CD4-positive, alpha-beta T cell treated with Interleukin-4 for 1 hour (primary cell): Measurements from ENCODE around the gene SLC10A7.

ENCODE experiments used
- DNase-seq, 2 donors: peaks; one replicate each; pipeline ENCODE4 v3.0.0-alpha.2; 2020 to 2022

The SLC10A7 gene

DNA sequence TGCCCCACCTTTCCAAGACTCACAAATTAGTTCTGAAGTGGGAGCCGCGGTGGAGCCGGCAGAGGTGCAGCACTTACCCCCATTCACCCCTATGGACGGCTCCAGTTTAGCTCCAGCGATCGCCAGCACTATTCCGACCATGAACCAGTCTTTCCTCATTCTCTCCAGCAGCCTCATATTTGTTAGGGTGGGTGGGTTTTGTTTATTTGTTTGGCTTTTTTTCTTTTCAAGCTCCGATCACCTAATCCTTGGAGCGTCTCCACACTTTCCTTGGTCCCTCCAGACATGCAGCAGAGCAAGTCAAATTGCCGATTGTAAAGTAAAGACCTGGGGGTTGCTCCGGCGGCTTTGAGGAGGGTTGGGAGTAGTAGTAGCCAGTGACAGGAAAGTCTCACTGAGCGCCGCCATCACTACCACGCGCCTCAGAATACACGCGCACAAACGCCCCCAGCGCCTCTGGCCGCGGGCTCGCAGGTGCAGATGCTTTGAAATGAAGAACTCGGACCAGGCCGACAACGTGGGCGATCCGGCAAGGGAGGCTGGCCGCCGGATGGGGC is at the start of gene SLC10A7:
SLC10A7 (minus strand) TSS at position 400 of the 557 bp plus-strand sequence; CDS start at position 177, 223 bp downstream.
- DNase-seq = peak; percentile 68 to 72

- no peak for DNase-seq
Observed at GRCh38 chr4:146567396-146567795, 45.7 kb upstream of the SLC10A7 start.

DNA sequence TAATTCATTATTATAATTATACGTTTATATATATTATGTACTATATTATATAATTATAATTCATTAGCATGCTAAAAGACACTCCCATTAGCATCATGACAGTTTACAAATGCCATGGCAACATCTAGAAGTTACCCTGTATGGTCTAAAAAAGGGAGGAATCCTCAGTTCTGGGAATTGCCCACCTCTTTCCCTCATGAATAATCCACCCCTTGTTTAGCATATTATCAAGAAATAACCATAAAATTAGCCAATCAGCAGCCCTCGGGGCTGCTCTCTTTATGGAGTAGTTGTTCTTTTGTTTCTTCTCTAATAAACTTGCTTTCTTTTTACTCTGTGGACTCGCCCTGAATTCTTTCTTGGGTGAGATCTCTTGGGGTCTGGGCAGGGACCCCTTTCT is 42.8 kb upstream of the SLC10A7 start:
- DNase-seq = no peak

- no peak for DNase-seq
Observed at GRCh38 chr4:146550161-146550560, 28.4 kb upstream of the SLC10A7 start.

- DNase-seq = no peak
Observed at GRCh38 chr4:146548443-146548842, 26.7 kb upstream of the SLC10A7 start.

DNA sequence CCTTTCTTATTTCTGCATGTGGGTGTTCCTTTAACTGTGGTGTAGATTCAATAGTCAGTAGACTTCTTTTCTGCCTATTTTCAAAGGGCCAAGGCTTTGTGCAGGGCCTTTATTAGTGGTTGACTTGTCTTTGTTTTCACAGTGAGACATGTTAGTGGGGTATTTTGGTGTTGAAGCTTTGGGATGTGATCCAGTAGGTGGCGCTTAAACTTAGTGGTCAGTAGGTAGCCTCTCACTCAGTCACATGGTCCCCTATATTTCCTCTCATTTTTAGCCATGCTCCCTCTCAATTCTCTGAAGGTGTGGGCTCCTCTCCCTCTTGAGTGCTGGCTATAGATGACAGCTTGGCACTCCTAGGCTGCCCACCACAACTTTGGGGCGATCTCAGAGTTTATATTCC is 23.4 kb upstream of the SLC10A7 start:
- no peak for DNase-seq

GRCh38 chr4:146534178-146534577 is 12.4 kb upstream of the SLC10A7 start:
- DNase-seq = no peak

GRCh38 chr4:146525754-146526153 is 4.0 kb upstream of the SLC10A7 start:
- no peak for DNase-seq

- no peak for DNase-seq
Observed at GRCh38 chr4:146524663-146525062, 2.9 kb upstream of the SLC10A7 start.

DNA sequence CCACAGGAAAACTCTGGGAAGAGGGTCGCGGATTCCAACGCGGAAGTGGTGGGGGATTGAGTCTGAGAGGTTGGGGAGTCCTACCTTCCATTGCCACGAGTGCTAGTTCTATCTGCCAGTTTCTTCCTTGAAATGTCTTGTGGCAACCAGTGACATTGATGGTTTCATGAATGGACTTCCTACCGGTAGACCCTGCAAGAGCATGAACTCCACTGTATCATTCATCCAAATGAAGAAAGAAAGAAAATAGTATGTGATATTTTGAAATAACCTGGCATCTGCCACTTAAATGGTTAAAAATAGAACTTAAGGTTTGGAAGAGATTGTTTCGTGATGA is 1.1 kb upstream of the SLC10A7 start:
- DNase-seq = peak in 1 of 2 donors; percentile 38

DNA sequence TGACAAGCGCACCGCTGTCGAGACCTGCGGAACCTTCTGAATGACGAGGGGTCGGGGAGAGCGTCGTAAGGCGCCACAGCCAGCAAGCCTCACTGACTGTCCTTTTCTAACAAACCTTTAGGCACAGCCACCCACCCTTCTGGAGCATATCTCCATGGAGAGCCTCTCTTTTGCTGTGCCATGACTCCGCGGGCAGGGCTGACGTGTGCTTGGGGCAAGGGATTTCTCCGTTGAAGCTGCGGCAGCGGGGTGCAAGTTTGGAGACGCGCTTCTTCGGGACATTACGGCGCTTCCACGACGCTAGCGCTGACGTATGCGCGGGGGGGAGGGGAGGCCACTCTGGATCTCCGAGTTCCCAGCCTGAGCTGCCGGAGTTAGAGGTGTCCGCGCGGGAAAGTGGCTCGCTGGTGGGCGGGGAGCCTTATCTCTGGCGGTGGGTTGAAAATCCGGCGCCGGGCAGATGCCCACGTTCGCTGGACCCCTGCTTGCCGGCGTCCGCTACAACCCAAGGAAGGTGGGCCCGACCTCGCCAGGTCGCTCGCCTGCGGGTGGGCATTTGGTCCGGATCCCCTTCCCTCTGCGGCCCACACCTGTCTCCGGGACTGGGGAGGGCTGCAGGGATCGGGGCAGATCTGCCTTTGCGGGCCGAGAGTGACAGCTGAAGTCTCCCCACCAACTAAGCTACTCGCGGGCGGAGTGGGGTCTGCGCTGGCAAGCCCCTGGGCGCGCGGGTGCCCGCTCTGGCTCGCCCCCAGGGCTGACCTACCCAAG is 543 bp upstream of the SLC10A7 start:
- DNase-seq = peak; percentile 85 to 86

- DNase-seq = peak; percentile 30 to 45
Observed at GRCh38 chr4:146520896-146521540, 722 bp downstream of the SLC10A7 start.

GRCh38 chr4:146514651-146515357 is 6.9 kb downstream of the SLC10A7 start:
- DNase-seq = no peak

- DNase-seq = no peak
Observed at GRCh38 chr4:146513548-146513947, 8.2 kb downstream of the SLC10A7 start.

GRCh38 chr4:146511381-146511780 is 10.4 kb downstream of the SLC10A7 start:
- DNase-seq = no peak

GRCh38 chr4:146510942-146511341 is 10.8 kb downstream of the SLC10A7 start:
- DNase-seq = no peak

- no peak for DNase-seq
Observed at GRCh38 chr4:146508229-146508939, 13.4 kb downstream of the SLC10A7 start.

GRCh38 chr4:146507632-146508031 is 14.1 kb downstream of the SLC10A7 start:
- DNase-seq = no peak

DNA sequence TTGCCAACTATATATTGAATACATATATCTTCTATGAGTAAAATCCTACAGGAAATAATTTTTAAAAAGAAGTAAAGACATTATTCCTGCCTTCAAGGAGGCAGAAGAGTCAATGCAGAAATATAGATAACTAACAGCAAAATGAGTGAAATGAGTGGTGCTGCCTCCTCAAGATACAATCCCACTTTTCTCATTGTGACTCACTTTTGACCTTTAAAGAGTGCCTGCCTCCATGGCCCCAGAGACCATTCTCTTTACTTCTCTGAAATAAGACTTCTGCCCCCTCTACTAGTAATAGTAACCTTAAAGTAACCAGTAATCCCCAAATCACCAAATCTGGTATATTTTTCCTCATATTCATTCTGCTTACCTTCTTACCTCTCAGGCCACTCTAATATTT is 15.5 kb downstream of the SLC10A7 start:
- no peak for DNase-seq

DNA sequence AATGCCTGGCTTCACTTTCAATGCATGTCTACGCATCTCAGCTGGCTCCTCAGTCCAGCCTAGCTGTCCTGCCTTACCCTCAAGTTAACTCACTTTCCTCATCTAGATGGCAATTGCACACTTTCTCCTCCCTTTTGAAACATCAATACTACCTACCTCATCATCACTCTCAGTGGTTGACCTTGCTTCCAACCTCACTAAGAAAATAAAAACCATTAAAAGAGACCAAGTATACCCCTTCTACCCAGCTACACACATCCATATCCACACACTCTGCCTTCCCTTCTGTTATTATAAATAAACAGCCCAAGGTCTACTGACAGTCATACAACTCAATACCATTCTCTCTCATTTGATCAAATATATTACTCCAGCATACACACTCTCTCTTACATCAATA is 21.5 kb downstream of the SLC10A7 start:
- no peak for DNase-seq

DNA sequence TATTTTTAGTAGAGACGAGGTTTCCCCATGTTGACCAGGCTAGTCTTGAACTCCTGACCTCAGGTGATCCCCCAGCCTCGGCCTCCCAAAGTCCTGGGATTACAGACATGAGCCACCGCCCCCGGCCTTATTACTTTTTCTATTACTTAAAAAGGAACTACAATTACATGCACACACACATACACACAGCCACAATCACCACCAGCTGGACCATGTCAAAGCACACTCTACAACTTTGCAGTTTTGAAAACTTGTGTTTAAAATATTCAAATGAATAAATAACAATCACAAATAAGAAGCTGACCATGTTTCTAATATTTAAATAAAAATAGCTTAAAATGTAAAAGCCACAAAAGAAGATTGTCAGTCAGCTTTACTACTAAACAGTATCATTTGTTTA is 23.4 kb downstream of the SLC10A7 start:
- DNase-seq = no peak

DNA sequence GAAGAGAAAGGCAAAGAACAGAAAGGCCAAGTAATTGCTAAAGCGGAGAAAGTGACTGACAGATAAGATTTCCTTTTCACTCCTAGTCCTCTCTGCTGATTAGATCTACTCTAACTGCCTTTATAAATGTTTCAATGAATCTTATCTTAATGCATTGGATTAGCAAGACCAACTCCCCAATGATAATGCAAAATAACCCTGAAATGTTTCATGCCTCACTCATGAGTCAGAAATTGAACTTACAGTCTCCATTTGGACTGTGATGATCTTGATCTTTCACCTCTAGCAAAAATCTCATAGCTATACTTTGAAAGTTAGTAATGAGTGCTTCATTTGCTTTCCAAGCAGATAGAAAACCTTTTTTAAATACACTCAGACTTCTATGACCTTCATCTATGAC is 26.5 kb downstream of the SLC10A7 start:
- DNase-seq = no peak

- no peak for DNase-seq
Observed at GRCh38 chr4:146494143-146494542, 27.6 kb downstream of the SLC10A7 start.
